H1 (cell line): ENCODE data around the gene MRPL22. TPM values are rescaled to one million over a fixed set of nuclear protein-coding genes. Genes with fewer than 3 reads are reported as not detected.

Source experiments
- CTCF ChIA-PET: fragments of 300-600 bp; sonication (Branson Sonifier 250); formaldehyde crosslinking; loops from one replicate; lab custom pipeline; 2021; ENCODE audit not compliant: partially characterized antibody; lab: Charles Lee
- POLR2A ChIA-PET: fragments of 300-600 bp; sonication (Branson Sonifier 250); formaldehyde crosslinking; loops from one replicate; lab custom pipeline; 2021; ENCODE audit warnings: inconsistent platforms; ENCODE audit not compliant: partially characterized antibody; lab: Charles Lee
- DNase-seq, 2 experiments: peaks; one replicate each; pipeline versions ENCODE4 v3.0.0 to v3.0.0-alpha.2; 2010 to 2022; ENCODE audit warnings: low spot score in 2 of 2, low read depth in 1 of 2, mixed read lengths in 1 of 2
- FAIRE-seq: peaks from 2 replicates; lab custom pipeline; 2011; peaks lifted over from hg19 to GRCh38; lab: Jason Lieb, UNC
- H2AFZ ChIP-seq: 2 replicates; pipeline ENCODE4 v1.8.1; 2012; ENCODE audit warnings: low read length, inconsistent platforms
- H2AK5ac ChIP-seq: 2 replicates; pipeline ENCODE4 v1.6.1; 2013; ENCODE audit warnings: low read depth, low read length
- H2BK120ac ChIP-seq: replicated peaks from 2 replicates; pipeline ENCODE3; 2013; ENCODE audit warnings: low read depth, low read length, inconsistent platforms
- H2BK12ac ChIP-seq: 2 replicates; pipeline ENCODE4 v1.6.1; 2013; ENCODE audit warnings: low read depth, low read length
- H2BK15ac ChIP-seq: 2 replicates; pipeline ENCODE4 v1.6.1; 2013; ENCODE audit warnings: low read length
- H2BK20ac ChIP-seq: 2 replicates; pipeline ENCODE4 v1.6.1; 2013; ENCODE audit warnings: low read length
- H2BK5ac ChIP-seq: 2 replicates; pipeline ENCODE4 v1.6.1; 2013; ENCODE audit warnings: low read depth, low read length
- H3K14ac ChIP-seq: 2 replicates; pipeline ENCODE4 v1.6.1; 2013; ENCODE audit warnings: inconsistent platforms; ENCODE audit not compliant: insufficient read length
- H3K18ac ChIP-seq: 2 replicates; pipeline ENCODE4 v1.6.1; 2013; ENCODE audit warnings: low read length; ENCODE audit errors: extremely low read depth
- H3K23ac ChIP-seq: 2 replicates; pipeline ENCODE4 v1.6.1; 2013; ENCODE audit warnings: inconsistent platforms; ENCODE audit not compliant: insufficient read length
- H3K23me2 ChIP-seq: 2 replicates; pipeline ENCODE4 v1.6.1; 2013; ENCODE audit warnings: low read depth, low read length
- H3K27ac ChIP-seq: 2 replicates; pipeline ENCODE4 v1.6.1; 2011; ENCODE audit warnings: low read depth, low read length, inconsistent platforms
- H3K27me3 ChIP-seq, 4 experiments: replicated peaks in 1 of 4; 1 replicate in 1 of 4; 2 replicates in 3 of 4; pipeline versions ENCODE4 v1.6.1 to v1.8.1; 2011 to 2013; ENCODE audit warnings: low read length in 3 of 4, mild to moderate bottlenecking in 3 of 4, inconsistent platforms in 2 of 4, mixed read lengths in 2 of 4, moderate library complexity in 1 of 4; ENCODE audit not compliant: control insufficient read depth in 3 of 4, insufficient read depth in 3 of 4; ENCODE audit errors: extremely low read depth in 1 of 4
- H3K36me3 ChIP-seq, 4 experiments: 2 replicates each; pipeline versions ENCODE4 v1.6.1 to v1.8.1; 2011 to 2013; ENCODE audit warnings: mild to moderate bottlenecking in 4 of 4, low read length in 3 of 4, moderate library complexity in 2 of 4, control low read depth in 1 of 4, inconsistent platforms in 1 of 4; ENCODE audit not compliant: insufficient read depth in 4 of 4, control insufficient read depth in 2 of 4
- H3K4ac ChIP-seq: replicated peaks from 2 replicates; pipeline ENCODE3; 2013; ENCODE audit warnings: low read length, low read depth, mixed read lengths, inconsistent platforms; ENCODE audit not compliant: insufficient read length
- H3K4me1 ChIP-seq, 4 experiments: replicated peaks in 1 of 4; 1 replicate in 1 of 4; 2 replicates in 3 of 4; pipeline versions ENCODE4 v1.6.1 to v1.8.1; 2011 to 2013; ENCODE audit warnings: low read length in 3 of 4, inconsistent platforms in 2 of 4, mixed read lengths in 1 of 4; ENCODE audit not compliant: insufficient read depth in 4 of 4, control insufficient read depth in 3 of 4
- H3K4me2 ChIP-seq, 2 experiments: 2 replicates each; pipeline versions ENCODE4 v1.6.1 to v1.8.1; 2011 to 2013; ENCODE audit warnings: low read depth in 2 of 2, low read length in 2 of 2, control low read depth in 1 of 2, inconsistent platforms in 1 of 2, mild to moderate bottlenecking in 1 of 2; ENCODE audit not compliant: insufficient read depth in 1 of 2
- H3K4me3 ChIP-seq, 4 experiments: fragments of 200-600, 300-600 bp in 1 of 4; sonication (generic), shearing (Covaris generic), sonication (Bioruptor Twin) in 1 of 4; 2 replicates each; pipeline versions ENCODE4 v1.5.1 to v1.8.1; 2011 to 2016; ENCODE audit warnings: low read length in 4 of 4, low read depth in 3 of 4, control low read depth in 2 of 4, inconsistent platforms in 2 of 4, mild to moderate bottlenecking in 2 of 4, mixed read lengths in 1 of 4, moderate library complexity in 1 of 4; ENCODE audit not compliant: insufficient read depth in 2 of 4; ENCODE audit errors: extremely low read depth in 1 of 4
- H3K56ac ChIP-seq: replicated peaks from 2 replicates; pipeline ENCODE3; 2013; ENCODE audit warnings: low read depth, mild to moderate bottlenecking, mixed read lengths, low read length, inconsistent platforms; ENCODE audit not compliant: insufficient read length
- H3K79me1 ChIP-seq: 2 replicates; pipeline ENCODE4 v1.6.1; 2013; ENCODE audit warnings: low read depth, low read length, control low read depth
- H3K79me2 ChIP-seq, 2 experiments: 2 replicates each; pipeline versions ENCODE4 v1.6.1 to v1.8.1; 2012 to 2013; ENCODE audit warnings: low read length in 2 of 2, mild to moderate bottlenecking in 2 of 2, inconsistent platforms in 1 of 2; ENCODE audit not compliant: insufficient read depth in 2 of 2, control insufficient read depth in 1 of 2
- H3K9ac ChIP-seq, 4 experiments: replicated peaks in 1 of 4; 1 replicate in 1 of 4; 2 replicates in 3 of 4; pipeline versions ENCODE4 v1.6.1 to v1.8.1; 2011 to 2013; ENCODE audit warnings: low read depth in 3 of 4, low read length in 3 of 4, control low read depth in 2 of 4, mild to moderate bottlenecking in 2 of 4, moderate library complexity in 2 of 4, inconsistent platforms in 1 of 4; ENCODE audit errors: extremely low read depth in 1 of 4
- H3K9me3 ChIP-seq, 2 experiments: 2 replicates each; pipeline versions ENCODE4 v1.6.1 to v1.8.1; 2012 to 2013; ENCODE audit warnings: mild to moderate bottlenecking in 2 of 2, moderate library complexity in 2 of 2, control low read depth in 1 of 2, inconsistent platforms in 1 of 2, low read depth in 1 of 2, low read length in 1 of 2, mixed read lengths in 1 of 2; ENCODE audit not compliant: insufficient read depth in 2 of 2
- H4K20me1 ChIP-seq, 2 experiments: replicated peaks in 1 of 2; 2 replicates each; pipeline versions ENCODE3 to v1.8.1; 2011 to 2013; ENCODE audit warnings: inconsistent platforms in 2 of 2, low read length in 2 of 2, mild to moderate bottlenecking in 1 of 2; ENCODE audit not compliant: insufficient read depth in 2 of 2, control insufficient read depth in 1 of 2
- H4K5ac ChIP-seq: 2 replicates; pipeline ENCODE4 v1.6.1; 2013; ENCODE audit warnings: low read length, low read depth, mixed read lengths, inconsistent platforms; ENCODE audit not compliant: insufficient read length
- H4K8ac ChIP-seq: 2 replicates; pipeline ENCODE4 v1.8.0; 2013; ENCODE audit warnings: mild to moderate bottlenecking, moderate library complexity, low read length, inconsistent platforms; ENCODE audit not compliant: insufficient read depth; ENCODE audit errors: extremely low read depth
- H4K91ac ChIP-seq: replicated peaks from 2 replicates; pipeline ENCODE3; 2013; ENCODE audit warnings: low read length, mixed read lengths, inconsistent platforms; ENCODE audit not compliant: insufficient read length
- WGBS, 2 experiments: shearing (Covaris generic) in 1 of 2; methylation state at CpG; one replicate each; pipeline versions ENCODE4 v1.1.6 to v1.1.7; 2013 to 2015; ENCODE audit warnings: low lambda C conversion rate in 2 of 2, mixed read lengths in 2 of 2, inconsistent platforms in 1 of 2, low coverage in 1 of 2, missing lambda C conversion rate in 1 of 2; ENCODE audit not compliant: insufficient replicate concordance in 2 of 2, insufficient coverage in 1 of 2, insufficient read length in 1 of 2; ENCODE audit errors: extremely low coverage in 1 of 2, missing lambda C conversion rate in 1 of 2; 5-methylcytosine and 5-hydroxymethylcytosine counted together
- polyA plus RNA-seq, 7 experiments: library from polyadenylated mRNA; depleted of rRNA in 3 of 7; stranded (reverse) in 5 of 7; unstranded in 2 of 7; fragments of >200 nt in 5 of 7; fragments of 200-250 nt in 2 of 7; gene quantifications; 1 replicate in 5 of 7; 2 replicates in 1 of 7; 4 replicates in 1 of 7; pipeline versions ENCODE4 v1.2.1 to v1.2.3, GENCODE V29; 2011 to 2013; ENCODE audit warnings: missing spikeins in 2 of 7, mixed read lengths in 2 of 7
- total RNA-seq: library from RNA; stranded (reverse); fragmentation: NEBNext Ultra II Directional; extraction: Animal tissue kit (Norgen Biotek cat#: 25700); gene quantifications from 2 replicates; pipeline ENCODE4 v1.2.1, GENCODE V29; 2021
- TF ChIP-seq, protein P1 (sequence below): IDR thresholded peaks from 2 replicates; pipeline ENCODE4 v1.6.1; 2011; ENCODE audit warnings: low read length, improper control_type of control experiment

Gene MRPL22
- total and polyA plus RNA-seq, 2 of the 8 experiments (the other 6 are each of a cell fraction or from before 2014, with no cell fraction given): 46.8 to 65.6 TPM

DNA sequence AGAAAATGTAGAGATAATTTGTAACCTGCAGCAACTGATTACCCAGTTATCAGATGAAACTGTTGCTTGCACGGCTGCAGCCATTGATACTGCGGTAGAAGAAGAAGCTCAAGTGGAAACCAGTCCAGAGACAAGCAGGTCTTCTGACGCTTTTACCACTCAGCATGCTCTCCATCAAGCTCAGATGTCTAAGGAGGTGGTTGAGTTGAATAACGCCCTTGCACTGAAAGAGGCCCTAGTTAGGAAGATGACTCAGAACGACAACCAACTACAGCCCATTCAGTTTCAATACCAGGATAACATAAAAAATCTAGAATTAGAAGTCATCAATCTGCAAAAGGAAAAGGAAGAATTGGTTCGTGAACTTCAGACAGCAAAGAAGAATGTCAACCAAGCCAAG, 74.4 kb downstream of the MRPL22 start:
- 78% methylated on average over 6 of the region's 6 CpGs; no CpG with 5 or more reads in 1 of the 2 experiments for WGBS, 2 experiments
- Histone ChIP-seq H3K4me2 (no peak overlapping the region), H3K23me2 (no peaks in the 10 kb centered on the region), H2AK5ac (no peak overlapping the region), H3K9ac (no peak overlapping the region), H3K23ac (no peak overlapping the region)
- POLR2A ChIA-PET: no interaction called here
- no peak for DNase-seq
- TF ChIP-seq, protein P1, sequence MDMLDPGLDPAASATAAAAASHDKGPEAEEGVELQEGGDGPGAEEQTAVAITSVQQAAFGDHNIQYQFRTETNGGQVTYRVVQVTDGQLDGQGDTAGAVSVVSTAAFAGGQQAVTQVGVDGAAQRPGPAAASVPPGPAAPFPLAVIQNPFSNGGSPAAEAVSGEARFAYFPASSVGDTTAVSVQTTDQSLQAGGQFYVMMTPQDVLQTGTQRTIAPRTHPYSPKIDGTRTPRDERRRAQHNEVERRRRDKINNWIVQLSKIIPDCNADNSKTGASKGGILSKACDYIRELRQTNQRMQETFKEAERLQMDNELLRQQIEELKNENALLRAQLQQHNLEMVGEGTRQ: no peak
- TF ChIP-seq, all 59 proteins: peak for 0
- Histone ChIP-seq H2BK15ac (no peak overlapping the region), H3K36me3 (no peaks in the 10 kb centered on the region), H3K27me3 (no peaks in the 10 kb centered on the region), H3K9me3 (no peaks in the 10 kb centered on the region; a peak in 1 of 4 replicates), H4K91ac (no peak overlapping the region), H2AFZ (no peak overlapping the region), H4K20me1 (no peaks in the 10 kb centered on the region), H2BK120ac (no peak overlapping the region), H4K8ac (no peak overlapping the region), H3K4me1 (no peaks in the 10 kb centered on the region; a peak in 1 of 7 replicates), H2BK12ac (no peak overlapping the region), H4K5ac (no peak overlapping the region), H3K56ac (no peak overlapping the region), H3K14ac (no peak overlapping the region), H3K27ac (no peak overlapping the region), H3K18ac (no peak overlapping the region), H2BK20ac (no peak overlapping the region), H3K4ac (no peak overlapping the region), H3K79me2 (no peaks in the 10 kb centered on the region), H3K79me1 (no peaks in the 10 kb centered on the region), H2BK5ac (no peak overlapping the region), H3K4me3 (no peak overlapping the region)
- CTCF ChIA-PET: interaction anchor here (0.8 to 4.2 kb wide), 6 partner anchors 11 to 43 kb away, joined by 3 to 23 read pairs (median 5); no protein-coding TSS in a partner anchor
- no peak for FAIRE-seq
